PC-3 (cell line): ENCODE data around the gene SDK1. TPM values are rescaled to one million over a fixed set of nuclear protein-coding genes. Genes with fewer than 3 reads are reported as not detected.

Source experiments
- ATAC-seq: fragments of 200-7000 bp; cut with Tn5 transposase; 2 replicates; pipeline ENCODE4 v1.9.1; 2020; ENCODE audit warnings: mild to moderate bottlenecking, moderate library complexity
- BruUV-seq: library from RNA; stranded (reverse); fragments of 400-500 nt; replicated peaks from 2 replicates; lab custom pipeline; 2021; lab: Mats Ljungman, UMichigan
- CTCF ChIA-PET: fragments of 300-600 bp; sonication (Branson Sonifier 250); formaldehyde crosslinking; loops from one replicate; lab custom pipeline; 2022; ENCODE audit warnings: antibody characterized with exemption; lab: Charles Lee
- POLR2A ChIA-PET: fragments of 300-600 bp; sonication (Branson Sonifier 250); formaldehyde crosslinking; loops from one replicate; lab custom pipeline; 2022; ENCODE audit warnings: antibody characterized with exemption; ENCODE audit not compliant: unreplicated experiment; lab: Charles Lee
- DNase-seq: peaks from one replicate; pipeline ENCODE4 v3.0.0-alpha.2; 2015
- H2AFZ ChIP-seq: fragments of 300-600 bp; sonication (generic); 2 replicates; pipeline ENCODE4 v1.6.0; 2016; ENCODE audit warnings: antibody characterized with exemption, low read length
- H3F3A ChIP-seq: fragments of 300-600 bp; sonication (generic); one replicate; pipeline ENCODE4 v1.6.0; 2017; ENCODE audit warnings: antibody characterized with exemption, low read length, control low read depth, mild to moderate bottlenecking; ENCODE audit not compliant: unreplicated experiment
- H3K27ac ChIP-seq: fragments of 300-600 bp; sonication (generic); 2 replicates; pipeline ENCODE4 v1.5.1; 2016; ENCODE audit warnings: mild to moderate bottlenecking, low read length
- H3K27me3 ChIP-seq: fragments of 300-600 bp; sonication (generic); 2 replicates; pipeline ENCODE4 v1.6.1; 2016; ENCODE audit warnings: low read length, mixed read lengths
- H3K36me3 ChIP-seq: fragments of 300-600 bp; sonication (generic); 2 replicates; pipeline ENCODE4 v1.6.1; 2016; ENCODE audit warnings: low read depth, mixed run types, low read length, mixed read lengths
- H3K4me1 ChIP-seq: fragments of 300-600 bp; sonication (generic); 2 replicates; pipeline ENCODE4 v1.5.1; 2016; ENCODE audit warnings: low read length; ENCODE audit not compliant: insufficient read depth
- H3K4me2 ChIP-seq: fragments of 300-600 bp; sonication (generic); 2 replicates; pipeline ENCODE4 v1.6.0; 2016; ENCODE audit warnings: low read length
- H3K4me3 ChIP-seq: fragments of 300-600 bp; sonication (generic); 2 replicates; pipeline ENCODE4 v1.5.1; 2016; ENCODE audit warnings: mild to moderate bottlenecking, low read length, mixed read lengths
- H3K79me2 ChIP-seq: fragments of 300-600 bp; sonication (generic); 2 replicates; pipeline ENCODE4 v1.6.1; 2017; ENCODE audit warnings: low read length, mixed read lengths
- H3K9ac ChIP-seq: fragments of 300-600 bp; sonication (generic); 2 replicates; pipeline ENCODE4 v1.6.0; 2016; ENCODE audit warnings: mild to moderate bottlenecking, low read length
- H3K9me2 ChIP-seq: fragments of 300-600 bp; sonication (generic); replicated peaks from 2 replicates; pipeline ENCODE4 v1.6.1; 2016; ENCODE audit warnings: mixed run types, low read length, mixed read lengths
- H3K9me3 ChIP-seq: fragments of 300-600 bp; sonication (generic); 2 replicates; pipeline ENCODE4 v1.6.1; 2016; ENCODE audit warnings: low read length, mixed read lengths
- H4K20me1 ChIP-seq: fragments of 300-600 bp; sonication (generic); 2 replicates; pipeline ENCODE4 v1.6.1; 2016; ENCODE audit warnings: low read length, mixed read lengths
- EZH2 ChIP-seq: fragments of 300-600 bp; sonication (generic); IDR thresholded peaks from one replicate; pipeline ENCODE4 v1.6.1; 2017; ENCODE audit warnings: antibody characterized with exemption, mild to moderate bottlenecking, low read length; ENCODE audit not compliant: unreplicated experiment
- EZH2phosphoT487 ChIP-seq: fragments of 300-600 bp; sonication (generic); IDR thresholded peaks from 2 replicates; pipeline ENCODE4 v1.6.1; 2018; ENCODE audit warnings: mild to moderate bottlenecking, antibody characterized with exemption, low read length, borderline replicate concordance
- intact Hi-C: fragments of 100-400 bp; cut with micrococcal nuclease; formaldehyde crosslinking; loops from 2 replicates; pipeline ENCODE4 v1.9.0; 2023
- total RNA-seq: library from RNA; depleted of rRNA; stranded (reverse); fragments of >200 nt; gene quantifications from 2 replicates; pipeline ENCODE4 v1.2.3, GENCODE V29; 2014
- TF ChIP-seq, protein P1 (sequence below): fragments of 300-600 bp; sonication (generic); conservative IDR thresholded peaks from 2 replicates; pipeline ENCODE4 v1.5.1; 2017; ENCODE audit warnings: antibody characterized with exemption, low read depth, mild to moderate bottlenecking, low read length

Gene SDK1
- total RNA-seq, 1 experiment from 2014 or later: 2.8 TPM

DNA sequence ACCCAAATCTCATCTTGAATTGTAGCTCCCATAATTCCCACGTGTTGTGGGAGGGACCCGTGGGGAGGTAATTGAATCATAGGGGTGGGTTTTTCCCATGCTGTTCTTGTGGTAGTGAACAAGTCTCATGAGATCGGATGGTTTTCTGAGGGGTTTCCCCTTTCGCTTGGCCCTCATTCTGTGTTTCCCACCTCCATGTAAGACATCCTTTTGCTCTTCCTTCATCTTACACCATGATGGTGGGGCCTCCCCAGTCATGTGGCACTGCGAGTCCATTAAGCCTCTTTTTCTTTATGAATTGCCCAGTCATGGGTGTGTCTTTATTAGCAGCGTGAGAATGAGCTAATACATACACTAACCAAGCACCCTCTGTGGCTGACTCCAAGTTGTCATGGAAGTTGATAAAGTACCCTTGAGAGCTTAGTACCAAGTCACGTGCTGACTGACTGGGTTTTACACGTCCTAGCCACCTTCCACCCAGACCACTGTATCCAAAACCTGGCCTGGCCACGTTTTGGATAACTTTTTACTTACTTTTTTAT is 614.4 kb downstream of the SDK1 start:
- intact Hi-C loops: loop anchor here (5.0 kb wide), 1 partner anchor 242 kb away; no protein-coding TSS in a partner anchor
- ChIA-PET POLR2A (no interaction called here), CTCF (no interaction called here)
- Histone ChIP-seq H3K36me3 (no peaks in the 10 kb centered on the region), H3K27ac (peak overlapping the region; percentile 65), H3K4me2 (peak overlapping the region; percentile 46), H4K20me1 (no peaks in the 10 kb centered on the region), H3K9me2 (no peaks in the 10 kb centered on the region), H3K9me3 (no peaks in the 10 kb centered on the region), H3K4me3 (0 out of 2 replicates have a peak overlapping the region, but pooled peaks have one; percentile 18), H2AFZ (no peak overlapping the region), H3K27me3 (no peaks in the 10 kb centered on the region), H3K79me2 (no peaks in the 10 kb centered on the region), H3K9ac (peak overlapping the region; percentile 13), H3F3A (no peaks in the 10 kb centered on the region), H3K4me1 (peaks cover 39% of the 10 kb centered on the region)
- DNase-seq (no peak), ATAC-seq (no peak)
- TF ChIP-seq EZH2 (no peak), EZH2phosphoT487 (no peak)
- TF ChIP-seq, protein P1, sequence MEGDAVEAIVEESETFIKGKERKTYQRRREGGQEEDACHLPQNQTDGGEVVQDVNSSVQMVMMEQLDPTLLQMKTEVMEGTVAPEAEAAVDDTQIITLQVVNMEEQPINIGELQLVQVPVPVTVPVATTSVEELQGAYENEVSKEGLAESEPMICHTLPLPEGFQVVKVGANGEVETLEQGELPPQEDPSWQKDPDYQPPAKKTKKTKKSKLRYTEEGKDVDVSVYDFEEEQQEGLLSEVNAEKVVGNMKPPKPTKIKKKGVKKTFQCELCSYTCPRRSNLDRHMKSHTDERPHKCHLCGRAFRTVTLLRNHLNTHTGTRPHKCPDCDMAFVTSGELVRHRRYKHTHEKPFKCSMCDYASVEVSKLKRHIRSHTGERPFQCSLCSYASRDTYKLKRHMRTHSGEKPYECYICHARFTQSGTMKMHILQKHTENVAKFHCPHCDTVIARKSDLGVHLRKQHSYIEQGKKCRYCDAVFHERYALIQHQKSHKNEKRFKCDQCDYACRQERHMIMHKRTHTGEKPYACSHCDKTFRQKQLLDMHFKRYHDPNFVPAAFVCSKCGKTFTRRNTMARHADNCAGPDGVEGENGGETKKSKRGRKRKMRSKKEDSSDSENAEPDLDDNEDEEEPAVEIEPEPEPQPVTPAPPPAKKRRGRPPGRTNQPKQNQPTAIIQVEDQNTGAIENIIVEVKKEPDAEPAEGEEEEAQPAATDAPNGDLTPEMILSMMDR: no peak
- BruUV-seq: no TSS peak

DNA sequence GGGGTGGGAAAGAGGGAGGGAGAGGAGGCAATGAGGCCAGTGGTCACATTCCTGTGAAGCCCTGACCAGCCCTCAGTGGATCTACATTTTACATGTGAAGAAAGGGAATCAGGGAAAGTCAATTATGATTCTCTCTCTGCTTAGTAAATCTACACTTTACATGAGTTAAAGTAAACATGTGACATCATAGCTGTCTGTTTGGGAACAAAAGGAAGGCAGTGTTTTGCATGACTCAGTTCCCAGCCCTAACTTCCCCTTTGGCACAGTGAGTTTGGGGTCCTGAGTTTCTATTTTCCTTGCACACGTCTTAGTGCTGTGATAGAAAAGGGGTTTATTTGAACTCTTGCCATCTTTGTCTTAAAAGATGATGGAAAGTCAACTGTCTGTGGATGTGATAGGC is 615.1 kb downstream of the SDK1 start:
- Histone ChIP-seq H2AFZ (no peak overlapping the region), H3K4me1 (peaks cover 35% of the 10 kb centered on the region)

DNA sequence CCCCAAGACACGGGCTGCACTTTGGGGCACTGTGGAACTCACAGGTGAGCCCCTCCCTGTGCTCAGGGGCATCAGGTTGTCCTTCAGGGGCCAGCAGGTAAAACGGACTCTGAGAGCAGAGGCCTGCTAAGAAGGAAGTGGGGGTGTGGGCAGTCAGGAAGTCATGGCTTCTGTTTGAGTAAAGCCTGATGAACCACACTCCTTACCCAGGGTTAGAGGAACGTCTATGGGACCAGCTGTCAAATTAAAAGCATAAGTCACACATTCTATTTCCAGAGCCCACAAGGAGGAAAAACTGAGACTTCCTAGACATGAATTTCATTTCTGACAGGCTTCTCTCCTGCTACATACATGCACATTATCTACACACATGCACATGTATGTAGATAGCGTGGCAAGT is 616.4 kb downstream of the SDK1 start:
- ChIA-PET CTCF (no interaction called here), POLR2A (no interaction called here)
- Histone ChIP-seq H3K27ac (no peak overlapping the region), H2AFZ (no peak overlapping the region), H3K79me2 (no peaks in the 10 kb centered on the region), H3K9ac (no peak overlapping the region), H4K20me1 (no peaks in the 10 kb centered on the region), H3K4me2 (no peak overlapping the region), H3K9me3 (no peaks in the 10 kb centered on the region), H3K9me2 (no peaks in the 10 kb centered on the region), H3K4me3 (no peak overlapping the region), H3K4me1 (peaks cover 29% of the 10 kb centered on the region), H3K36me3 (no peaks in the 10 kb centered on the region), H3K27me3 (no peaks in the 10 kb centered on the region), H3F3A (no peaks in the 10 kb centered on the region)
- no TSS peak for BruUV-seq
- TF ChIP-seq EZH2phosphoT487 (no peak), EZH2 (no peak)
- TF ChIP-seq, protein P1: no peak
- ATAC-seq: no peak
- no peak for DNase-seq
- intact Hi-C loops: loop anchor here (5.0 kb wide), 1 partner anchor 240 kb away; no protein-coding TSS in a partner anchor

More for the DNA sequence above, 615.1 kb downstream of the SDK1 start:
- no peaks in the 10 kb centered on the region for H3F3A ChIP-seq
- H3K9me2 ChIP-seq: no peaks in the 10 kb centered on the region
- no peaks in the 10 kb centered on the region for H4K20me1 ChIP-seq
- ChIA-PET CTCF (interaction anchor here (0.8 kb wide), 1 partner anchor 850 kb away, joined by 3 read pairs; no protein-coding TSS in a partner anchor), POLR2A (no interaction called here)
- no peaks in the 10 kb centered on the region for H3K27me3 ChIP-seq
- no peaks in the 10 kb centered on the region for H3K36me3 ChIP-seq
- no TSS peak for BruUV-seq
- no peaks in the 10 kb centered on the region for H3K9me3 ChIP-seq
- intact Hi-C loops: loop anchor here (5.0 kb wide), 1 partner anchor 241 kb away; no protein-coding TSS in a partner anchor
- H3K4me3 ChIP-seq: 0 out of 2 replicates have a peak overlapping the region, but pooled peaks have one; percentile 18
- ATAC-seq: peak; percentile 73
- H3K27ac ChIP-seq: peak overlapping the region; percentile 65
- H3K9ac ChIP-seq: peak overlapping the region; percentile 13; the same call in 1 of the 2 replicates
- no peaks in the 10 kb centered on the region for H3K79me2 ChIP-seq
- TF ChIP-seq, protein P1: no peak
- peak; percentile 64 for DNase-seq
- H3K4me2 ChIP-seq: peak overlapping the region; percentile 46
